Sigmoid colon (tissue), 7 donors: ENCODE data around the gene TUFM. TPM values are rescaled to one million over a fixed set of nuclear protein-coding genes. Genes with fewer than 3 reads are reported as not detected.
A peak's percentile ranks its signal among the peaks of the same experiment; 100 is the strongest.
"Not testable (repeated sequence)": the region's sequence is repeated elsewhere in the genome, so short reads cannot be mapped to it uniquely, and the experiment has no call there.

Experiments
- DNase-seq: peaks from one replicate; pipeline ENCODE4 v3.0.0-alpha.2; 2019
- H3K27ac ChIP-seq, 4 donors: fragments of 200-600 bp; sonication (generic); one replicate each; pipeline ENCODE4 v1.5.1; 2016 to 2019; ENCODE audit warnings: mild to moderate bottlenecking in 1 of 4
- H3K27me3 ChIP-seq, 3 donors: fragments of 200-600 bp; sonication (generic); one replicate each; pipeline ENCODE4 v1.5.1; 2019; ENCODE audit warnings: mild to moderate bottlenecking in 1 of 3
- H3K36me3 ChIP-seq, 4 donors: fragments of 200-600 bp; sonication (generic); one replicate each; pipeline ENCODE4 v1.5.1; 2016 to 2019
- H3K4me1 ChIP-seq, 4 donors: fragments of 200-600 bp; sonication (generic); one replicate each; pipeline ENCODE4 v1.5.1; 2017 to 2019
- H3K4me3 ChIP-seq, 4 donors: fragments of 200-600 bp; sonication (generic); one replicate each; pipeline ENCODE4 v1.5.1; 2017 to 2019; ENCODE audit warnings: mild to moderate bottlenecking in 2 of 4, moderate library complexity in 1 of 4
- H3K9me3 ChIP-seq, 4 donors: fragments of 200-600 bp in 3 of 4; sonication (generic) in 3 of 4; one replicate each; pipeline versions ENCODE4 v1.5.1 to v1.6.1; 2013 to 2019
- CTCF ChIP-seq, 4 experiments: fragments of 450-650 bp in 3 of 4; fragments of 200-600 bp in 1 of 4; IDR thresholded peaks; one replicate each; pipeline ENCODE4 v1.5.1; 2016 to 2019; ENCODE audit warnings: antibody characterized with exemption in 4 of 4, mild to moderate bottlenecking in 3 of 4, moderate library complexity in 2 of 4
- EP300 ChIP-seq, 4 donors: sonication (generic); formaldehyde crosslinking; IDR thresholded peaks; one replicate each; pipeline ENCODE4 v1.6.1; 2017; ENCODE audit warnings: antibody characterized with exemption in 4 of 4
- POLR2A ChIP-seq, 2 donors: fragments of 450-650 bp; IDR thresholded peaks; one replicate each; pipeline ENCODE4 v1.6.1; 2016; ENCODE audit warnings: antibody characterized with exemption in 2 of 2, mild to moderate bottlenecking in 2 of 2, moderate library complexity in 2 of 2
- POLR2AphosphoS5 ChIP-seq, 4 donors: sonication (generic); formaldehyde crosslinking; IDR thresholded peaks; one replicate each; pipeline ENCODE4 v1.6.1; 2017; ENCODE audit warnings: antibody characterized with exemption in 4 of 4
- WGBS, 2 donors: extraction: QIAGEN DNeasy Blood & Tissue Kit; methylation state at CpG; one replicate each; pipeline ENCODE4 v1.1.7; 2013; 5-methylcytosine and 5-hydroxymethylcytosine counted together
- intact Hi-C: fragments of 100-400 bp; cut with DNase I; formaldehyde crosslinking; loops from one replicate; pipeline ENCODE4 v1.15.1; 2023
- polyA plus RNA-seq, 3 donors: library from polyadenylated mRNA; stranded (reverse); fragments of 200-250 nt; gene quantifications; one replicate each; pipeline ENCODE4 v1.2.3, GENCODE V29; 2013
- total RNA-seq, 4 donors: library from RNA; depleted of rRNA; stranded (reverse); fragments of >200 nt; gene quantifications; one replicate each; pipeline ENCODE4 v1.1.0, GENCODE V29; 2016
- donor health status: healthy with polysubstance abuse.
- donor health status: Bipolar disorder and iron deficiency.
- donor health status: healthy.

Gene TUFM
- total and polyA plus RNA-seq, 7 donors: 75.3 to 289 (median 102) TPM

GRCh38 chr16:28875134-28876018 lies 29.2 kb upstream of the TUFM start:
- peaks cover 0 to 2% (median 0%) of the 10 kb centered on the region in 3 donors for H3K27me3 ChIP-seq
- H3K36me3 ChIP-seq: peaks cover 16 to 43% (median 26%) of the 10 kb centered on the region in 4 donors
- no peak for TF ChIP-seq POLR2AphosphoS5 (IDR thresholded peaks at IDR 0.05)
- TF ChIP-seq POLR2A (IDR thresholded peaks at IDR 0.05): no peak
- TF ChIP-seq EP300 (IDR thresholded peaks at IDR 0.05): no peak
- TF ChIP-seq CTCF (IDR thresholded peaks at IDR 0.05): no peak
- H3K4me1 ChIP-seq: peaks cover 0 to 14% (median 12%) of the 10 kb centered on the region in 4 donors
- intact Hi-C loops: no loop called here
- no peak for DNase-seq
- no peak overlapping the region for H3K4me3 ChIP-seq
- no peak overlapping the region for H3K27ac ChIP-seq
- 69 to 70% methylated on average over 13 of the region's 13 CpGs for WGBS, 2 donors
- H3K9me3 ChIP-seq: no peaks in the 10 kb centered on the region

GRCh38 chr16:28874406-28874805 lies 28.3 kb upstream of the TUFM start:
- H3K27me3 ChIP-seq: no peaks in the 10 kb centered on the region
- no peak overlapping the region for H3K27ac ChIP-seq
- TF ChIP-seq POLR2A (IDR thresholded peaks at IDR 0.05) (no peak), CTCF (IDR thresholded peaks at IDR 0.05) (no peak), EP300 (IDR thresholded peaks at IDR 0.05) (no peak), POLR2AphosphoS5 (IDR thresholded peaks at IDR 0.05) (no peak)
- H3K4me1 ChIP-seq: peaks cover 0 to 6% (median 5%) of the 10 kb centered on the region in 4 donors
- H3K36me3 ChIP-seq: peaks cover 25 to 53% (median 36%) of the 10 kb centered on the region in 4 donors
- intact Hi-C loops: no loop called here
- DNase-seq: no peak
- no peak overlapping the region for H3K4me3 ChIP-seq
- 93 to 96% methylated on average over 6 of the region's 6 CpGs for WGBS, 2 donors
- H3K9me3 ChIP-seq: no peaks in the 10 kb centered on the region

GRCh38 chr16:28873543-28874201 lies 27.5 kb upstream of the TUFM start:
- no peaks in the 10 kb centered on the region for H3K27me3 ChIP-seq
- WGBS, 2 donors: 77 to 87% methylated on average over 18 of the region's 18 CpGs
- H3K4me1 ChIP-seq: no peaks in the 10 kb centered on the region
- H3K27ac ChIP-seq: no peak overlapping the region
- H3K9me3 ChIP-seq: no peaks in the 10 kb centered on the region
- H3K4me3 ChIP-seq: no peak overlapping the region
- DNase-seq: no peak
- intact Hi-C loops: no loop called here
- peaks cover 33 to 60% (median 43%) of the 10 kb centered on the region in 4 donors for H3K36me3 ChIP-seq
- TF ChIP-seq POLR2AphosphoS5 (IDR thresholded peaks at IDR 0.05): no peak
- no peak for TF ChIP-seq POLR2A (IDR thresholded peaks at IDR 0.05)
- no peak for TF ChIP-seq EP300 (IDR thresholded peaks at IDR 0.05)
- TF ChIP-seq CTCF (IDR thresholded peaks at IDR 0.05): peak in 3 of 4 experiments; percentile 37 to 64 (median 39)

- H3K9me3 ChIP-seq: no peaks in the 10 kb centered on the region
- 89 to 91% methylated on average over 15 of the region's 15 CpGs for WGBS, 2 donors
- intact Hi-C loops: no loop called here
- no peaks in the 10 kb centered on the region for H3K4me1 ChIP-seq
- no peak for DNase-seq
- TF ChIP-seq POLR2A (IDR thresholded peaks at IDR 0.05): no peak
- no peak overlapping the region for H3K27ac ChIP-seq
- no peak overlapping the region for H3K4me3 ChIP-seq
- no peaks in the 10 kb centered on the region for H3K27me3 ChIP-seq
- peaks cover 36 to 67% (median 50%) of the 10 kb centered on the region in 4 donors for H3K36me3 ChIP-seq
Observed at GRCh38 chr16:28872952-28873351, 26.8 kb upstream of the TUFM start.

GRCh38 chr16:28869201-28869600 lies 23.1 kb upstream of the TUFM start:
- Histone ChIP-seq H3K27ac (no peak overlapping the region), H3K27me3 (no peaks in the 10 kb centered on the region), H3K4me3 (no peak overlapping the region), H3K36me3 (peaks cover 36 to 79% (median 58%) of the 10 kb centered on the region in 4 donors), H3K9me3 (no peaks in the 10 kb centered on the region), H3K4me1 (peaks cover 0 to 23% (median 21%) of the 10 kb centered on the region in 4 donors)
- intact Hi-C loops: no loop called here
- DNase-seq: no peak
- TF ChIP-seq POLR2AphosphoS5 (IDR thresholded peaks at IDR 0.05) (no peak), POLR2A (IDR thresholded peaks at IDR 0.05) (no peak), CTCF (IDR thresholded peaks at IDR 0.05) (no peak), EP300 (IDR thresholded peaks at IDR 0.05) (no peak)
- WGBS, 2 donors: 95 to 96% methylated on average over 11 of the region's 11 CpGs

GRCh38 chr16:28867646-28868045 lies 21.5 kb upstream of the TUFM start:
- H3K4me3 ChIP-seq, H3K9me3 ChIP-seq, intact Hi-C loops, DNase-seq, H3K27ac ChIP-seq, H3K27me3 ChIP-seq: not testable (repeated sequence)
- Histone ChIP-seq H3K36me3 (peaks cover 36 to 63% (median 52%) of the 10 kb centered on the region in 4 donors), H3K4me1 (peaks cover 0 to 26% (median 25%) of the 10 kb centered on the region in 4 donors)
- 93 to 94% methylated on average over 9 of the region's 9 CpGs for WGBS, 2 donors
